HG03060 (cell line): ENCODE data around the gene PLEKHA8.

ENCODE experiments used
- ATAC-seq: cut with Tn5 transposase; IDR thresholded peaks from one replicate; pipeline ENCODE4 v1.9.1; 2021; ENCODE audit warnings: low read depth, moderate number of reproducible peaks; ENCODE audit not compliant: unreplicated experiment

PLEKHA8 gene

GRCh38 chr7:30139836-30140384, 111.7 kb downstream of the PLEKHA8 start:
- no peak for ATAC-seq

GRCh38 chr7:30140456-30140855, 112.2 kb downstream of the PLEKHA8 start:
- no peak for ATAC-seq

GRCh38 chr7:30142710-30143109, 114.5 kb downstream of the PLEKHA8 start:
- no peak for ATAC-seq

GRCh38 chr7:30143748-30144251, 115.6 kb downstream of the PLEKHA8 start:
- ATAC-seq: no peak

- ATAC-seq: no peak
These were observed 116.6 kb downstream of the PLEKHA8 start for GRCh38 chr7:30144657-30145306.

GRCh38 chr7:30145426-30145970, 117.3 kb downstream of the PLEKHA8 start:
- ATAC-seq: no peak

- ATAC-seq: no peak
These were observed 118.0 kb downstream of the PLEKHA8 start for GRCh38 chr7:30146127-30146612.

GRCh38 chr7:30147223-30147622, 119.0 kb downstream of the PLEKHA8 start:
- ATAC-seq: no peak

GRCh38 chr7:30147785-30148184, 119.6 kb downstream of the PLEKHA8 start:
- no peak for ATAC-seq

GRCh38 chr7:30148426-30148825, 120.2 kb downstream of the PLEKHA8 start:
- no peak for ATAC-seq

- no peak for ATAC-seq
These were observed 120.8 kb downstream of the PLEKHA8 start for GRCh38 chr7:30148951-30149459.

- ATAC-seq: no peak
These were observed 121.5 kb downstream of the PLEKHA8 start for GRCh38 chr7:30149640-30150272.

GRCh38 chr7:30150711-30151110, 122.5 kb downstream of the PLEKHA8 start:
- ATAC-seq: no peak

- no peak for ATAC-seq
These were observed 125.9 kb downstream of the PLEKHA8 start for GRCh38 chr7:30154111-30154587.

GRCh38 chr7:30155481-30155880, 127.3 kb downstream of the PLEKHA8 start:
- no peak for ATAC-seq

- ATAC-seq: no peak
These were observed 129.0 kb downstream of the PLEKHA8 start for GRCh38 chr7:30157204-30157603.

- no peak for ATAC-seq
These were observed 131.0 kb downstream of the PLEKHA8 start for GRCh38 chr7:30159163-30159562.

GRCh38 chr7:30159698-30160143, 131.5 kb downstream of the PLEKHA8 start:
- ATAC-seq: no peak

GRCh38 chr7:30160329-30160728, 132.1 kb downstream of the PLEKHA8 start:
- no peak for ATAC-seq

GRCh38 chr7:30162133-30162532, 133.9 kb downstream of the PLEKHA8 start:
- ATAC-seq: no peak

GRCh38 chr7:30162622-30163124, 134.5 kb downstream of the PLEKHA8 start:
- peak; percentile 27 for ATAC-seq
